SH-SY5Y (cell line): Measurements from ENCODE around the gene NFIB.

Experiments
- GATA2 ChIP-seq: IDR thresholded peaks from 2 replicates; pipeline ENCODE4 v1.6.1; 2011; ENCODE audit warnings: mild to moderate bottlenecking, low read depth, low read length
- GATA3 ChIP-seq: IDR thresholded peaks from 2 replicates; pipeline ENCODE4 v1.6.1; 2011; ENCODE audit warnings: low read depth, mild to moderate bottlenecking, low read length, moderate library complexity

GRCh38 chr9:14080959-14081542, 232.9 kb downstream of the NFIB start:
- TF ChIP-seq GATA2 = no peak
- no peak for TF ChIP-seq GATA3
